H1 (cell line): ENCODE results near the gene SPAG5. TPM values are rescaled to one million over a fixed set of nuclear protein-coding genes. Genes with fewer than 3 reads are reported as not detected.

ENCODE experiments used
- CBX8 ChIP-seq: fragments of 300-800, 300-1000 bp; sonication (generic); IDR thresholded peaks from 2 replicates; pipeline ENCODE4 v1.7.1; 2016; ENCODE audit warnings: low read depth, low read length, borderline replicate concordance
- KDM4A ChIP-seq: IDR thresholded peaks from one replicate; pipeline ENCODE4 v1.7.1; 2012; ENCODE audit warnings: low read depth, mild to moderate bottlenecking, moderate library complexity, low read length, inconsistent platforms; ENCODE audit not compliant: severe bottlenecking
- TAF7 ChIP-seq: optimal IDR thresholded peaks from 2 replicates; pipeline ENCODE3; 2011; ENCODE audit warnings: low read depth, mild to moderate bottlenecking, inconsistent platforms, low read length, moderate library complexity, borderline replicate concordance
- TCF12 ChIP-seq: IDR thresholded peaks from 2 replicates; pipeline ENCODE4 v1.6.1; 2011; ENCODE audit warnings: low read depth, mild to moderate bottlenecking, low read length
- TEAD4 ChIP-seq: IDR thresholded peaks from 2 replicates; pipeline ENCODE4 v1.6.1; 2012; ENCODE audit warnings: low read depth, low read length, inconsistent platforms, mixed read lengths
- ZNF274 ChIP-seq: IDR thresholded peaks from 2 replicates; pipeline ENCODE4 v1.7.0; 2012; ENCODE audit warnings: low read length, borderline replicate concordance; ENCODE audit errors: extremely low read depth
- polyA plus RNA-seq, 7 experiments: library from polyadenylated mRNA; depleted of rRNA in 3 of 7; stranded (reverse) in 5 of 7; unstranded in 2 of 7; fragments of >200 nt in 5 of 7; fragments of 200-250 nt in 2 of 7; gene quantifications; 1 replicate in 5 of 7; 2 replicates in 1 of 7; 4 replicates in 1 of 7; pipeline versions ENCODE4 v1.2.1 to v1.2.3, GENCODE V29; 2011 to 2013; ENCODE audit warnings: missing spikeins in 2 of 7, mixed read lengths in 2 of 7
- total RNA-seq: library from RNA; stranded (reverse); fragmentation: NEBNext Ultra II Directional; extraction: Animal tissue kit (Norgen Biotek cat#: 25700); gene quantifications from 2 replicates; pipeline ENCODE4 v1.2.1, GENCODE V29; 2021

Gene SPAG5
- total and polyA plus RNA-seq, 2 of the 8 experiments (the other 6 are each of a cell fraction or from before 2014, with no cell fraction given): 57.1 to 129 TPM

DNA sequence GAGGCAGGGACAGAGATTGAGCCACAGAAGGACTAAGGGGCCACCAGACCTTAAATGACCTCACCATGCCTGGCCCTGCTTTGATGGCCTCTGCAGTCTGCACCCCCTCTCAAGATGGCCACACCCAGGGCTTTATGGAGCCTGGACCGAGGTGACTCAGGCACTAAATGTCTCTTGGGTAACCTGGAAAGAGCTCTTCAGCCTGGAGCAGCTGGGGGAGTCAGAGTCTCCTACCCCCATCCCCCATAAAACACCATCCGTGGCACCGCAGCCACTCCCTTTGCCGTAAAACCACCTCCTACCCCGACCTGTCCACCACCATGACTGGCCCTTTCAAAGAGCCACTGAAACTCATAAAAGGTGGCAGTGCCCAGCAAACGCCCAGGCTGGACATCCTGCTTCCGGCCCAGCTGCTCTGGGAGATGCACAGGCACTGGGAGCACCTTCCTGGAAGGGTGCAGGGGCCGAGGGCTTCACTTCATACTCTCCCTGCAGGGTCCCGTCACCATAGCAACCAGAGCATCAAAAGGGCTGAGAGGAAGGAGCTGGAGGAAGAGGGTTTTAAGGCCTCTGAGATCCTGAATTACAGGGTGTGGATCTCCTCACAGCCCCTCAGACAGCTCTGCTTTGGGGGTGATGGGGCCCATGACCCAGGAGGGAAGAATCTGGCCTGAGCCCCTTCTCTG is 70.4 kb downstream of the SPAG5 start (continued):
- TF ChIP-seq CBX8: no peak
- TF ChIP-seq TAF7: no peak
- no peak for TF ChIP-seq KDM4A
- no peak for TF ChIP-seq TEAD4
- no peak for TF ChIP-seq TCF12
- no peak for TF ChIP-seq ZNF274
- TF ChIP-seq, all 59 proteins: peak for 0
